NCI-H526 (cell line): ENCODE results near the gene ZG16.

Experiments used
- DNase-seq, 2 experiments: peaks; one replicate each; lab custom pipeline; 2025; lab: John Stamatoyannopoulos, UW

ZG16 gene

GRCh38 chr16:29809850-29810698 is 32.0 kb downstream of the ZG16 start:
- peak; percentile 66 to 79 for DNase-seq

- DNase-seq = peak in 1 of 2 experiments; percentile 61
Measured at GRCh38 chr16:29810699-29811169, 32.7 kb downstream of the ZG16 start.

DNA sequence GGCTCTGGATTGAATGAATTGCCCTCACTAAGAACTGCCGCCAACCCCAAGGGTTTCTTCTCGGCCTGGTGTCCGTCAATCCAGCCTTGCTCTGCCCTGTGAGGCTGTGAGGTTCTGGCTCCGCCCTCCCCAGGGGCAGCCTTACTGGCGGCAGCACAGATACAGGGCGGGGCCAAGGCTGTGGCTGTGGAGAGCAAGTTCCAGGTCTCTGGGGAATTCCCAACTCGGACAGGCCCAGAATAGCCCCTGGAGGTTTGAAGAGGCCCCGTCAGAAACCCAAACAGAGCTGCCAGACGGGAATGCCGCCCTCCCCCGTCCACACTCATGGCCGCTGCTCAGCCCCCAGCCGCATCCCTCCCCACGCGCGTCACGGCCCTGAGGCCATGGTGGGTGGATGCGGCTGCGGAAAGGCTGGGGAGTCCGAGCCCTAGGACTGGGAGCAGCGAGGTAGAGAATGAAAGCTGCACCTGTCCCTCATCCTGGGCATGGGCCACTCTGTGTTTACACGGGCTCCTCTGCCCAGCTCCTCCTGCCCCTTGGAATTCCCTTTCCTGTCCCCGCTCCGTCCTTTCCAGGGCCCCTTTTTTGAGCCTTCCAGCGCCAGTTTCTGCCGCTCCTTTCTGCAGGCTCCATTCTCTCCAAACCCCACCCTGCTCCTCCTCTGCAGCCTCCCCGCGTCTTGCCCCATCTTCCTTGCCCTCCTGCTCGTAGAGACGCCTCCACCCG is 33.3 kb downstream of the ZG16 start:
- DNase-seq = peak; percentile 96 to 99

GRCh38 chr16:29811896-29812665 is 34.0 kb downstream of the ZG16 start, which contains the start of gene PRRT2:
TSS of gene PRRT2 (plus strand) at chr16:29812193. CDS start at chr16:29813055, 862 bp downstream.
- DNase-seq = peak; percentile 83 to 90

DNA sequence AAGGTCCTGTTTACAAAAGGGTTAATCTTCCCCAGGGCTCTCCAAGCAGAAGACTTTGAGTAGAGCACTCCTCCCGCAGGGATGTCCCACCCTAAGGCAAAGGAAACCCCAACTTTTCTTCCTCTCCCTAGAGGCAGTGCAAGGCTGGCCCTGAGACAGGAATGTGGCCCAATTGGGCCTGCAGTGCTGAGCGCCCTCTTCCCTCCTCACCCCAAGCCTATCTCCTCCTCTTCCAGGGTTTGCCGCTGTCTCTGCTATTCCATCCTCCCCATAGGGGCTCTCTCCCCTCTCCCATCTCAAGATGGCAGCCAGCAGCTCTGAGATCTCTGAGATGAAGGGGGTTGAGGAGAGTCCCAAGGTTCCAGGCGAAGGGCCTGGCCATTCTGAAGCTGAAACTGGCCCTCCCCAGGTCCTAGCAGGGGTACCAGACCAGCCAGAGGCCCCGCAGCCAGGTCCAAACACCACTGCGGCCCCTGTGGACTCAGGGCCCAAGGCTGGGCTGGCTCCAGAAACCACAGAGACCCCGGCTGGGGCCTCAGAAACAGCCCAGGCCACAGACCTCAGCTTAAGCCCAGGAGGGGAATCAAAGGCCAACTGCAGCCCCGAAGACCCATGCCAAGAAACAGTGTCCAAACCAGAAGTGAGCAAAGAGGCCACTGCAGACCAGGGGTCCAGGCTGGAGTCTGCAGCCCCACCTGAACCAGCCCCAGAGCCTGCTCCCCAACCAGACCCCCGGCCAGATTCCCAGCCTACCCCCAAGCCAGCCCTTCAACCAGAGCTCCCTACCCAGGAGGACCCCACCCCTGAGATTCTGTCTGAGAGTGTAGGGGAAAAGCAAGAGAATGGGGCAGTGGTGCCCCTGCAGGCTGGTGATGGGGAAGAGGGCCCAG is 34.9 kb downstream of the ZG16 start:
- peak in 1 of 2 experiments; percentile 30 for DNase-seq

GRCh38 chr16:29813644-29814562 is 35.8 kb downstream of the ZG16 start:
- peak in 1 of 2 experiments; percentile 30 for DNase-seq

DNA sequence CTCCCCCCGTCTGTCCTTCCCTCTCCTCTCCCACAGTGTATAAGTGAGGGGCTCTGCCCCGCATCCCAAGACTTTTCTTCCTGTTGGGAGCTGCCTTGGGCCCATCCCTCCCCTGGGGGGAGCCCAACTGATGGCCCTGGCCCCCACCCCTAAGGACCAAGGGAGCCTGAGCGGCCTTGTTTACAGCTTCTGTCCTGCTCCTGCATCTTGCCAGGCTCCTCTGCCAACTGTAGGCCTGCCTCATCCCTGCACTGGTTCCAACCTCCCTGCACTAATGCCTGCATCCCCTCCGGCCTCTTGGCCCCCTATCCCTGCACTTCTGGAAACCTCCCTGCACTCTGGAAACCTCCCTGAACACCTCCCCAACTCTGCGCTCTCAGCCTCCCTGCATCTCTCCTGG is 36.5 kb downstream of the ZG16 start:
- no peak for DNase-seq

GRCh38 chr16:29815032-29815721 is 37.1 kb downstream of the ZG16 start:
- peak; percentile 45 to 73 for DNase-seq

- DNase-seq = peak; percentile 97 to 99
Measured at GRCh38 chr16:29815793-29816693, 38.0 kb downstream of the ZG16 start, which contains the start of gene PAGR1. TSS of gene PAGR1 (plus strand) at chr16:29816152. CDS start at chr16:29816526, 374 bp downstream.

- peak; percentile 71 to 82 for DNase-seq
Measured at GRCh38 chr16:29816694-29817441, 38.8 kb downstream of the ZG16 start.

DNA sequence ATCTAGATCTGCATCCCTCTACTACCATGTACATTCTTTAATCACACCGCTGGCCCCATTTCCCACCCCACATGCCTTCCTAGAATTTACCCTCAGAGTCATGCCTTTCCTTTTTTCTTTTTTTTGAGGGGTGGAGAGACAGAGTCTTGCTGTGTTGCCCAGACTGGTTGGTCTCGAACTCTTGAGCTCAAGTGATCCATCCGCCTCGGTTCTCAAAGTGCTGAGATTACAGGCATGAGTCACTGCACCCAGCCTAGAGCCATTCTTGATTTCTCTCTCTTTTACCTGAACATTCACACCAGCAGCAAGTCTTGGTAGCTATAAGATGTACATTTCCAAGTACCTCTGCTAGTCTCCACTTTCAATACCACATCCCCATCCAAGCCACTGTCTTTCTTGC is 40.0 kb downstream of the ZG16 start:
- DNase-seq = no peak

DNA sequence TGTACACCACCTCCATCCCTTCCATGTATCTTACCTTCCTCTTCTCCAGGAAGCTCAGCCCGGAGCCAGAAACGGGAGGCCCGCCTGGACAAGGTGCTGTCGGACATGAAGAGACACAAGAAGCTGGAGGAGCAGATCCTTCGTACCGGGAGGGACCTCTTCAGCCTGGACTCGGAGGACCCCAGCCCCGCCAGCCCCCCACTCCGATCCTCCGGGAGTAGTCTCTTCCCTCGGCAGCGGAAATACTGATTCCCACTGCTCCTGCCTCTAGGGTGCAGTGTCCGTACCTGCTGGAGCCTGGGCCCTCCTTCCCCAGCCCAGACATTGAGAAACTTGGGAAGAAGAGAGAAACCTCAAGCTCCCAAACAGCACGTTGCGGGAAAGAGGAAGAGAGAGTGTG is 41.5 kb downstream of the ZG16 start:
- peak in 1 of 2 experiments; percentile 35 for DNase-seq

DNA sequence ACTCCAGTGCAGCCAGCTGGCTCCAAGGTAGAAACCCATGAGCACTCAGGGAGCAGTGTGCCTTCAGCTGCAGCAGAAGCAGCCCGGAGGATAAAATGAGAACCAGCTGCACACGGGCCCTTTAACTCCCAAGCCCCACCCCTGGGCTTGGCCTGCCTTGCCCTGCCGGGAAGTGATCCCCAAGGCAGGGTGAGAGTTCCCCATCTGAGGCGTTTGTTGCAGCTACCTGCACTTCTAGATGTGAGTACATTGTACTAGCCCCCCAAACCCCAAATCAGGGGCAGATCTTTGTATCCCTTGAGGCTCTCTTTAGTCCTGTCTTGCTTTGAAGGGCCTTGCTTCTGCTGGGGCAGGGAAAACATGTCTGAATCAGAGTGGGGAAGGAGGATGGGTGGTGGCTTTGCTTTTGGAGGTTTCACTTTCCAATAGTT is 42.2 kb downstream of the ZG16 start, which contains the start of gene MVP:
MVP (plus strand) TSS at position 192 of the 431 bp plus-strand sequence. CDS start 10,088 bp downstream, outside the sequence.
- peak in 1 of 2 experiments; percentile 38 for DNase-seq

DNA sequence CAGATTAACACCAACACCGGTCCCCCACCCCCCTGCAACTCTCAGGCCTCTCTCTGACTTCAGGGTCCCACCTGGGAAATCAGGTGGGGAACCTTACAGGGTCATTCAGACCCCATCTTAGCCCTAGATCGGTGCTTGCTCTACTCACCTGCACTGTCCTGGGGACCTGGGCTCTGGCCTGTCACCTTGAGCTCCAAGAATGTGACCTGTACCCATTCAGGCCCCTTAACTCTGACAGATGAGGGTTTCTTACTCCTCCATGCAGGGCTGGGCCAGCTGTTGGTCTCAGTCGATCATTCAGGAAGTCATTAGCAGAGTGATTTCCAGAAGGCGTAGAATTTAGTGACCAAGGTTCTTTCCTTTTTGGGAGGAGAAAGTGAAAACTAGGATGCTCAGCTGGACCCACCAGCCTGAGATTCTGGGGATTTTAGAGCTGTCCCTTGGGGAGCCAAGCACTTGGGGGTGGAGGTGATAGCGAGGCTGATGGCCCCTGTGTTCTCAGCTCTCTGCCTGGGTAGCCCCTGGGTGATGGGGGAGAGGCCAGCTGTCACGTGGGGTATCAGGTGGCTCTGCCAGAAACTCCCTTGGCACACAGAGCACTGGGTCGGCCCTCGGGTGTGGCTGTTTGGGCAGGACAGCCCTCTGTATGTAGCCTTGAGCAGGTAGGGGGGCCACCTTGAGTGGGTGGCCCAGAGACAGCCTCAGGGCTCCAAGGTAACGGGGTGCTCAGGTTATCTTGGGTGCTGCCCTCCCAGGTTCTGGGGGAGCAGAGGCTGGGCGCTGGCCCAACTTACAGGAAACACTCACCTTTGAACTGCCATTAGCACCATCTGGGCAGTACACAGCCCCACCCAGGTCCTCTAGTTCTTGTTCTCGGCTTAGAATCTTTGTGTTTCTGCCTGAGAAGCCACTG is 42.9 kb downstream of the ZG16 start:
- no peak for DNase-seq

GRCh38 chr16:29821643-29822115 is 43.6 kb downstream of the ZG16 start:
- DNase-seq = no peak

DNA sequence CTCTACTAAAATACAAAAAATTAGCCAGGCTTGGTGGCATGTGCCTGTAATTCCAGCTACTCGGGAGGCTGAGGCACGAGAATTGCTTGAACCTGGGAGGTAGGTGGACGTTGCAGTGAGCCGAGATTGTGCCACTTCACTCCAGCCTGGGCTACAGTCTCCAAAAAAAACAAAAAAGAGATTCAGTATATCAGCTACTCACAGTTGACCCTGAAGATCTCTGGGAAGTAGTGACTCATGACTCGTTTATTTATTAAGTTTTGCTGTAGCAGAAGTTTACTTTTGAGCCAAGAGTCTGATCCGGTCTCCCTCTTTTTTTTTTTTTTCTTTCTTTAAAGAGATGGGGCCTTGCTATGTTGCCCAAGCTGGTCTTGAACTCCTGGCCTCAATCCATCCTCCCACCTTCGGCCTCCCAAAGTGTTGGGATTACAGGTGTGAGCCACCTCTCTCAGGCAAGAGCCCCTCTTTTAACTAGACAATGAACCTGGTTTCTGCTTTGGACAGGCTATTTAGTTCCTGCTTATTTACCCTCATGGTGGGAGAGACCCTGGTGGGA is 46.6 kb downstream of the ZG16 start:
- DNase-seq = no peak
